HG02588 (cell line): ENCODE measurements around the gene CBX8.

Source experiments
- ATAC-seq: cut with Tn5 transposase; IDR thresholded peaks from one replicate; pipeline ENCODE4 v1.9.1; 2021; ENCODE audit warnings: mild to moderate bottlenecking, moderate library complexity; ENCODE audit not compliant: unreplicated experiment

CBX8 gene

GRCh38 chr17:79821331-79822095 is 24.6 kb upstream of the CBX8 start:
- no peak for ATAC-seq

DNA sequence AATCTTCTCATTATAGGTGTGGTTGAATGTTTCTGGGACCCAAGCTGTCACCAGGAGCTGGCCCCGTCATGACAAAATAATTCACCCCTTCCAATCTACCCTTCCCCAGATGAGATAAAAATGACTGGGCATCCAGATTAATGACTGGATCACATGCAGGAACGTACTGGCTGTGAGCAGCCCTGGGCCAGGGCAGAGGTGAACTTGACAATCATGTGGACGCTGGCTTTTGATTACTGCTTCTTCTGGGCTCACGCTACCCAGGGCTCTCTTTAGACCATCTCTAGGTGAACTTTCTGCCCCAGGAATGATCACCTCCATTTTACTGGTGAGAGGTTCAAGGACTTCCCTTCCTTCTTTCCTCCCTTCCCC is 24.1 kb upstream of the CBX8 start:
- ATAC-seq = no peak

GRCh38 chr17:79819534-79820276 is 22.8 kb upstream of the CBX8 start:
- ATAC-seq = no peak

DNA sequence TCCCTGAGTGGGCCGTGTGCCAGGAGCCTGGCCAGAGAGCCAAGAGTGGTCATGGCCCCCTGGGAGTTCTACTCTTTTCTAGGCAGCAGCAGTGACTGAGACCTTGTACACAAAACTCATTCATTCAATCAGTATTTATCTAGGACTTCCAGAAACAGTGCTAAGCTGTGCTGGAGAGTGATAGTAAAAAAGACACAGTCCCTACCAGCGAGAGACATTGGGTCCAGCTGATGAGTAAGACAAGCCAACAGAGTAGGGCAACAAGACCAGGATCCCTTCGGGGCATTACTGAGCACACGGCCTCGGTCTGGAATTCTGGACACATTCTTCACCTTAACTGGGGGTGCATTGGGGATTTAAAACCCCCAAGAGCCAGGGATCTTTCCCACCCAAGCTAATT is 22.2 kb upstream of the CBX8 start:
- ATAC-seq = no peak

DNA sequence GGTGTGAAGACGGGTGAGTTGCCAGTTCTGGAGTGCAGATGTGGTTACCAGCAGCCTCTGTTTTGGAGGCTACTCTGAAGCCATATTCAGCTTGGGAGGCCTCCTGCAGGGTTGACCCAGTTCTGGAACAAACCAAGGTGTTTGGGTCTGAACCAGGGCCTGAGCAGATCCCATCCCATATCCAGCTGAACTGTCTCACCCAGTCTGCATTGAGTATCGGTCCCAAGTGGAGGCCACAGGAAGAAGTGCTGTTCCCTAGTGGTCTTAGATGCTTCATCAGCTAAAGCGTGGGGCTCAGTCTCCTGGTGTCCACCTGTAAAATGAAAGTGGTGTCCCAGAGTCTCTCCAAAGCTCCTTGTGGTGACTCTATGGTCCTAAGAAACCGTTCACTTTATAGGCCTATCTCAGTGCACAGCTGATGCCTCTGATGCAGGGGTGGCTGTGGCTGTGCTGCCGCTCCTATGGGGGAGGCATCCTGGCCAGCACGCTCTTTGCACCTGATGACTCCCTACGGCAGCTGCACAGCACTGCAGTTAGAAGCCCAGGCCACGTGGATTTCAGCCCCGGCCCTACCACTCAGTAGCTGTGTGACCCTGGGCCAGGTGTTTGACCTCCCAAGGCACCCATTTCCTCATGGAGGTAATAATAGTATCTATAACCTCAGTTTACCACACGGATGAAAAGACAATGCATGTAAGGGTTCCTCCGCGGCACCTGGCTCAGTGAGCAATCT is 21.3 kb upstream of the CBX8 start:
- no peak for ATAC-seq

GRCh38 chr17:79815836-79816461 is 19.1 kb upstream of the CBX8 start:
- no peak for ATAC-seq

- no peak for ATAC-seq
These were observed 18.3 kb upstream of the CBX8 start for GRCh38 chr17:79814974-79815835.

GRCh38 chr17:79814127-79814973 is 17.5 kb upstream of the CBX8 start:
- ATAC-seq = no peak

GRCh38 chr17:79813297-79814126 is 16.6 kb upstream of the CBX8 start:
- ATAC-seq = no peak

DNA sequence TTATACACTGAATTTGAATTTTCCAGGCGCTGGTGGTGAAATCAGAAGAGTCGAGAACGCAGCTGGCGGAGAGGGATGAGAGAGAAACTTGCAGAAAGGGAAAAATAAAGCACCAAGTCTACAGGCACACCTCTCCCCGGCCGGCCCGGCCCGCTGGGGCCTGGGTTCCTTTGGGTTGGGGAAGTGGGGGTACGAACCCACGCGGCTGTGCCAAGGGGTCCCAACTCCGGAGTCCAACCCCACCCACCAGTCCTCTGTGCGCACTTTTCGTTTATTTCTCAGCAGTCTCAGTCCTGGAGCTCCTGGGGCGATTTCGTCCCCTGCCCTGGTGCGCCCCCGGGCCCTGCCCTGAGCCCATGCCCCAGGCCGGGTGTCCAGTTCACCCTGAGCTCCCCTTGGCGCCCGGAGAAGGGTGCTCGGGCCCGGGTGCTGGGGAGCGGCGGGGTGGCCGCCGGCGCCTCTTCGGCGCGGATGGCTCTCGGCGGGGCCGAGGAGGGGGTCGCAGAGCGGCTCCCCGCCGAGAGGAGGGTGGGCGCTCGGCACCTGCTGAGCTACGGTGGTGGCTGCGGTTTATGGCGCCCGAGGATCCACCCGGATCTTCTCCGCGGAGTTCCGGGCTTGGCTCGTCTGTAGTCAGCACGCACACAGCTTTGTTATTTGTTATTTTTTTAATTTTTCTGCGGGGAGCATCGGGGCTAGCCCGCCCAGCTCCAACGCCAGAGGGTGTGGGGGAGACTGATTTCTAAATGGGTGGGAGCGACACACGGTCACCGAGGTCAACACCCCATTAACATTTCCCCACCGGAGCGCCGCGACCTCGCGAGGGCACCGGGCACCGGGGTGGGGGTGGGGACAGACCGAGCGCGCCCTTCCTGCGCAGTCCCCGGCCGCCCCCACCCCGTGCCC is 15.7 kb upstream of the CBX8 start:
- ATAC-seq = no peak

GRCh38 chr17:79811868-79812352 is 15.0 kb upstream of the CBX8 start:
- ATAC-seq = no peak

- no peak for ATAC-seq
These were observed 14.4 kb upstream of the CBX8 start for GRCh38 chr17:79811011-79811867.

DNA sequence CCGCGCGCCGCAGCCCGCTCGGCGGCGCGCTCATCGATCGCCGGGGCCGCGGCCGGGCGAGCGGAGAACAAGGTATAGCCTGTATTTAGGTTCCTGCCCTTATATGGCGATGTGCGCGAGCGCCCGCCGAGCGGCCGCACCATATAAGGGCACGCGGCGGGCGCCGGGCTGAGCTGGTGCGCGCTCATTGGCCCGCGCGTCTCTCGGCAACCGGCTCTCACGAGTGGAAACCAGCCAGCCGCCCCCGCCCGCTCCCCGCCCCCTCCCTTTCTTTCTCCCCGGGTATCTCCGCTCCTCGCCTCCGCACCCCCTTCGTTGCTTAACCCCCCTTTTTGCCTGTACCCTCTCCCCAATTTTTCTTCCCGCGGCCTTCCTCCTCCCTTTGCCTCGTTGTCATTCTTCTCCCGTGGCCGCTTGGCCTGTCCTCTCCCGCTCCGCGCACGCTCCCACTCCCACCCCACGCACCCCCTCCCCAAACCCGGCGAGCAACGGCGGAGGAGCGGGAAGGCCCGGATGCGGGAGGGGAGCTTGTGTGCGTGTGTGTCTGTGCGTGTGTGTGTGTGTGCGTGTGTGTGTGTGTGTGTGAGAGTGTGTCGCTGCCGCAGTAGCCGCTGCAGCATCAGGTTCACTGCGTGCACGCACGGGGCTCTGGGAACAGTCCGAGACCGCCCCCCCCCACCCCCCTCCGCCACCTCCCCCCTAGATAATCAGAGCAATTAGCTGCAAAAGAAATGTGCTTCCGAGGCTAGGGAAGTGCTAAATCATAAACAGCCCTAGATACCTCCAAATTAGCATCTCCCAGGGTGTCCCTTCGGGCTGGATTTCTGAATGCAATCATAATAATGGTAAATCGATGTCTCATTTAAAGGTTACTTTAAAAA is 13.5 kb upstream of the CBX8 start:
- peak; percentile 60 for ATAC-seq

DNA sequence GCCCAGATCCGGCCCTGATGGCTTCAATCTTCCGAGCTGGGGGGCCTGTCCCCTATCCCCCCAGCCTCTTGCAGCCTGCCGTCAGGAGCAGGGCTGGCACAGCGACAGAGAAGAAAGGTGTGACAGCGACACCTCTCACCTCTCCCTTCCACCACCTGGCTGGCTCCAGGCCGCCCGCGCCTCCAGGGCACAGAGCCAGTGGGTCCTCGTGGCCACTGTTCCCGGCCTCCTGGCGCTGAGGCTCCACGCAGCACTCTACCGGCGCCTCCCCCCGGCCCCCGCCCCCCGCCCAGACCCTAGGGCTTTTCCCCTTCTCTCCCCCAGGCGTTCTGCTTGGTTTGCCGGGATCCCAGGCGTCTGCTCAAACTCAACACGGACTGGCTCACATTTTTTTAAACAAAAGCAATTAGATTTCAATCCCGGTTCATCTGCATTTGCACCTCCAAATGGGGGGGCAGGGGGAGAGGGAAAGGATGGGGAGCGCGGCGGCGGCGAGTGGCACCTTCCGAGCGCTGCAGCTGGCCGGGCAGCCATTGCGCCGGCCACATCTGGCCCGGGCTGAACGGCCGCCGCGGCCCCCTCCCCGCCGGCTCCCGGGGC is 12.8 kb upstream of the CBX8 start:
- no peak for ATAC-seq
